Cardiac septum (tissue), 1 donor: ENCODE results near the gene GPD1L. TPM values are rescaled to one million over a fixed set of nuclear protein-coding genes. Genes with fewer than 3 reads are reported as not detected.
"Not testable (repeated sequence)": the region's sequence is repeated elsewhere in the genome, so short reads cannot be mapped to it uniquely, and the experiment has no call there.

Experiments used
- DNase-seq: peaks from one replicate; pipeline ENCODE4 v3.0.0-alpha.2; 2020; ENCODE audit warnings: low spot score
- intact Hi-C: fragments of 100-400 bp; cut with DNase I; formaldehyde crosslinking; loops from one replicate; pipeline ENCODE4 v1.14.0; 2022
- long read RNA-seq: library from polyadenylated mRNA; unstranded; transcript quantifications from one replicate; pipeline ENCODE4 v2.0.0, GENCODE V29; 2021
- total RNA-seq: library from RNA; stranded (reverse); fragmentation: NEBNext Ultra II Directional; extraction: Animal tissue kit (Norgen Biotek cat#: 25700); gene quantifications from one replicate; pipeline ENCODE4 v1.2.1, GENCODE V29; 2021
- donor health status: DM: no; HTN: no; CAD: no.

GPD1L gene
- total RNA-seq: 161 TPM
- long read RNA-seq, full-length matches to known transcripts: 146 of 212 reads
- long read RNA-seq, partial matches to known transcripts: 50 of 212 reads
- long read RNA-seq, other reads (novel, unspliced or antisense): 16 of 212 reads

GRCh38 chr3:32106132-32106928 is at the start of gene GPD1L:
Gene GPD1L (plus strand): TSS chr3:32106620. CDS start chr3:32106712, 92 bp downstream.
- peak; percentile 98 for DNase-seq
- intact Hi-C loops: no loop called here

- intact Hi-C loops, DNase-seq: not testable (repeated sequence)
Observed at GRCh38 chr3:32058465-32058864, 48.0 kb upstream of the GPD1L start.

GRCh38 chr3:32062950-32063582 is 43.4 kb upstream of the GPD1L start:
- intact Hi-C loops: no loop called here
- no peak for DNase-seq

GRCh38 chr3:32066686-32067085 is 39.7 kb upstream of the GPD1L start:
- DNase-seq: no peak
- intact Hi-C loops: no loop called here

- DNase-seq, intact Hi-C loops: not testable (repeated sequence)
Observed at GRCh38 chr3:32074194-32074593, 32.2 kb upstream of the GPD1L start.

- intact Hi-C loops: no loop called here
- no peak for DNase-seq
Observed at GRCh38 chr3:32076566-32076965, 29.9 kb upstream of the GPD1L start.

- DNase-seq: no peak
- intact Hi-C loops: no loop called here
Observed at GRCh38 chr3:32077260-32078084, 28.9 kb upstream of the GPD1L start.

GRCh38 chr3:32078085-32078634 is 28.3 kb upstream of the GPD1L start:
- intact Hi-C loops: no loop called here
- no peak for DNase-seq

GRCh38 chr3:32078864-32079263 is 27.6 kb upstream of the GPD1L start:
- no peak for DNase-seq
- intact Hi-C loops: no loop called here

GRCh38 chr3:32082721-32083120 is 23.7 kb upstream of the GPD1L start:
- intact Hi-C loops: no loop called here
- no peak for DNase-seq

GRCh38 chr3:32083702-32084270 is 22.6 kb upstream of the GPD1L start:
- no peak for DNase-seq
- intact Hi-C loops: no loop called here

GRCh38 chr3:32084870-32085269 is 21.6 kb upstream of the GPD1L start:
- DNase-seq: no peak
- intact Hi-C loops: no loop called here

- no peak for DNase-seq
- intact Hi-C loops: no loop called here
Observed at GRCh38 chr3:32086464-32086863, 20.0 kb upstream of the GPD1L start.

- intact Hi-C loops: no loop called here
- DNase-seq: no peak
Observed at GRCh38 chr3:32089476-32089875, 16.9 kb upstream of the GPD1L start.

- intact Hi-C loops: no loop called here
- no peak for DNase-seq
Observed at GRCh38 chr3:32093204-32093603, 13.2 kb upstream of the GPD1L start.

GRCh38 chr3:32095431-32095830 is 11.0 kb upstream of the GPD1L start:
- no peak for DNase-seq
- intact Hi-C loops: no loop called here

- intact Hi-C loops: no loop called here
- DNase-seq: no peak
Observed at GRCh38 chr3:32097768-32098167, 8.7 kb upstream of the GPD1L start.

GRCh38 chr3:32098528-32098927 is 7.9 kb upstream of the GPD1L start:
- intact Hi-C loops: no loop called here
- no peak for DNase-seq

GRCh38 chr3:32100465-32100864 is 6.0 kb upstream of the GPD1L start:
- intact Hi-C loops: no loop called here
- no peak for DNase-seq

- intact Hi-C loops: no loop called here
- DNase-seq: no peak
Observed at GRCh38 chr3:32102289-32102688, 4.1 kb upstream of the GPD1L start.
